Endothelial cell (in vitro differentiated cells): ENCODE measurements around the gene NUP214. TPM values are rescaled to one million over a fixed set of nuclear protein-coding genes. Genes with fewer than 3 reads are reported as not detected.
"Not testable (repeated sequence)": the region's sequence is repeated elsewhere in the genome, so short reads cannot be mapped to it uniquely, and the experiment has no call there.

Source experiments
- DNase-seq: peaks from one replicate; pipeline ENCODE4 v3.0.0; 2021; ENCODE audit warnings: low spot score
- H3K27ac Mint-ChIP-seq: one replicate; pipeline ENCODE4 v1.8.0; 2021; ENCODE audit warnings: mixed read lengths, inconsistent platforms; ENCODE audit not compliant: unreplicated experiment
- H3K27me3 Mint-ChIP-seq: one replicate; pipeline ENCODE4 v1.8.0; 2021; ENCODE audit warnings: mild to moderate bottlenecking, moderate library complexity, mixed read lengths, inconsistent platforms; ENCODE audit not compliant: unreplicated experiment
- H3K36me3 Mint-ChIP-seq: one replicate; pipeline ENCODE4 v1.8.0; 2021; ENCODE audit warnings: mild to moderate bottlenecking, low read depth, mixed read lengths, inconsistent platforms; ENCODE audit not compliant: unreplicated experiment
- H3K4me1 Mint-ChIP-seq: one replicate; pipeline ENCODE4 v1.8.0; 2021; ENCODE audit warnings: mild to moderate bottlenecking, mixed read lengths, inconsistent platforms; ENCODE audit not compliant: unreplicated experiment
- H3K4me3 Mint-ChIP-seq: one replicate; pipeline ENCODE4 v1.8.0; 2021; ENCODE audit warnings: mild to moderate bottlenecking, mixed read lengths, inconsistent platforms; ENCODE audit not compliant: unreplicated experiment
- H3K9me3 Mint-ChIP-seq: one replicate; pipeline ENCODE4 v1.8.0; 2021; ENCODE audit warnings: mixed read lengths, inconsistent platforms; ENCODE audit not compliant: unreplicated experiment
- CTCF ChIP-seq: fragments of 200-600 bp; sonication (generic); IDR thresholded peaks from one replicate; pipeline ENCODE4 v1.5.0; 2021; ENCODE audit warnings: antibody characterized with exemption; ENCODE audit not compliant: unreplicated experiment
- total RNA-seq: library from RNA; stranded (reverse); fragmentation: NEBNext Ultra II Directional; extraction: Animal tissue kit (Norgen Biotek cat#: 25700); gene quantifications from one replicate; pipeline ENCODE4 v1.2.1, GENCODE V29; 2021; ENCODE audit not compliant: unreplicated experiment

The NUP214 gene
- total RNA-seq, 1 donor from 2014 or later: 60.8 TPM

- Mint-ChIP-seq H3K9me3 (no peaks in the 10 kb centered on the region), H3K4me1 (peaks cover 4% of the 10 kb centered on the region), H3K4me3 (no peak overlapping the region), H3K27me3 (no peaks in the 10 kb centered on the region), H3K36me3 (no peaks in the 10 kb centered on the region), H3K27ac (no peak overlapping the region)
- DNase-seq: no peak
- TF ChIP-seq CTCF: no peak
Measured at GRCh38 chr9:131111854-131112311, 13.5 kb upstream of the NUP214 start.

- no peaks in the 10 kb centered on the region for H3K27me3 Mint-ChIP-seq
- H3K4me1 Mint-ChIP-seq: peaks cover 11% of the 10 kb centered on the region
- H3K36me3 Mint-ChIP-seq: no peaks in the 10 kb centered on the region
- DNase-seq: no peak
- H3K27ac Mint-ChIP-seq: no peak overlapping the region
- TF ChIP-seq CTCF: no peak
- H3K9me3 Mint-ChIP-seq: no peaks in the 10 kb centered on the region
- no peak overlapping the region for H3K4me3 Mint-ChIP-seq
Measured at GRCh38 chr9:131112374-131113154, 12.8 kb upstream of the NUP214 start.

- DNase-seq: no peak
- Mint-ChIP-seq H3K4me3 (no peak overlapping the region), H3K36me3 (no peaks in the 10 kb centered on the region), H3K9me3 (no peaks in the 10 kb centered on the region), H3K27ac (no peak overlapping the region), H3K4me1 (peaks cover 11% of the 10 kb centered on the region), H3K27me3 (peaks cover 2% of the 10 kb centered on the region)
- no peak for TF ChIP-seq CTCF
Measured at GRCh38 chr9:131113655-131114054, 11.7 kb upstream of the NUP214 start.

GRCh38 chr9:131114084-131114535 is 11.3 kb upstream of the NUP214 start:
- Mint-ChIP-seq H3K27me3 (peaks cover 2% of the 10 kb centered on the region), H3K36me3 (no peaks in the 10 kb centered on the region), H3K4me3 (no peak overlapping the region), H3K27ac (no peak overlapping the region), H3K9me3 (no peaks in the 10 kb centered on the region), H3K4me1 (peaks cover 11% of the 10 kb centered on the region)
- no peak for DNase-seq
- no peak for TF ChIP-seq CTCF

- H3K9me3 Mint-ChIP-seq, DNase-seq, H3K4me3 Mint-ChIP-seq, H3K36me3 Mint-ChIP-seq, H3K27ac Mint-ChIP-seq, H3K27me3 Mint-ChIP-seq: not testable (repeated sequence)
- peaks cover 11% of the 10 kb centered on the region for H3K4me1 Mint-ChIP-seq
Measured at GRCh38 chr9:131115360-131115742, 10.0 kb upstream of the NUP214 start.
